Ecto neural progenitor cell (in vitro differentiated cells): ENCODE data around the gene ACSL1.
A peak's percentile ranks its signal among the peaks of the same experiment; 100 is the strongest.

Source experiments
- DNase-seq: peaks from one replicate; pipeline ENCODE4 v3.0.0-alpha.2; 2018; ENCODE audit warnings: low spot score

The ACSL1 gene

DNA sequence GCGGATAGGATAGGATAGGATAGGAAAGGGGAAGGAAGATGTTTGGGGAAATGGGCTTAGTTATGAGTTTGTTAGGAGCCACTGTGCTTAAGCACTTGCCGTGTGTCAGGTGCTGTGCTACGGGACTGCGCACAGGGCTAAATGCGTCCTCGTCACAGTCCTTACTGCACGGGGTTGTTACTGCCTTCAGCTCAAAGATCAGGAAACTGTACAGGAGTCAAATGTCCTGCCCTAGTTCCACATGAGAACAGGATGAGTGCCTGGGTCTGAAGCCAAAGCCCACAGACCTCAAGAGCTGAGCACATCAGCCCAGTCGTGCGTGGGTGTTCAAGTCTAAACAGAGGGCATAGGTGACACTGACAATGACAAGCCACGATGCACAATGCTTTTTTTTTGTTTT lies 15.0 kb downstream of the ACSL1 start:
- DNase-seq: no peak

DNA sequence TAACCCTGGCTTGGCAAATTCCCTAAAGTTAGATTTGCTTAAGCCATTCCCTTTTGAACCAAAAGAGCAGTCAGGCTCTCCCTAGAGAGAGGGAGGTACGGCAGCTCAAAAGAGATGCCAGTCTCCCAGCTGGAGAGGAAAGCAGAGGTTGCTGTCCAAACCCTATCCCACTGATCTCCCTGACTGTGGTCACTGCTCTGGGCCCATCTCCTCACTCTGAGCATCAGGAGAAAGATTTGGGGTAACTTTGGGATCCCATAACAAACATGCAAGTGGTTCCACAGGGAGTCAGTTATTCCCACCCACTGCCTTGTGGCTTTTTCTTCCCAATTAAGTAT lies 17.1 kb downstream of the ACSL1 start:
- DNase-seq: no peak

DNA sequence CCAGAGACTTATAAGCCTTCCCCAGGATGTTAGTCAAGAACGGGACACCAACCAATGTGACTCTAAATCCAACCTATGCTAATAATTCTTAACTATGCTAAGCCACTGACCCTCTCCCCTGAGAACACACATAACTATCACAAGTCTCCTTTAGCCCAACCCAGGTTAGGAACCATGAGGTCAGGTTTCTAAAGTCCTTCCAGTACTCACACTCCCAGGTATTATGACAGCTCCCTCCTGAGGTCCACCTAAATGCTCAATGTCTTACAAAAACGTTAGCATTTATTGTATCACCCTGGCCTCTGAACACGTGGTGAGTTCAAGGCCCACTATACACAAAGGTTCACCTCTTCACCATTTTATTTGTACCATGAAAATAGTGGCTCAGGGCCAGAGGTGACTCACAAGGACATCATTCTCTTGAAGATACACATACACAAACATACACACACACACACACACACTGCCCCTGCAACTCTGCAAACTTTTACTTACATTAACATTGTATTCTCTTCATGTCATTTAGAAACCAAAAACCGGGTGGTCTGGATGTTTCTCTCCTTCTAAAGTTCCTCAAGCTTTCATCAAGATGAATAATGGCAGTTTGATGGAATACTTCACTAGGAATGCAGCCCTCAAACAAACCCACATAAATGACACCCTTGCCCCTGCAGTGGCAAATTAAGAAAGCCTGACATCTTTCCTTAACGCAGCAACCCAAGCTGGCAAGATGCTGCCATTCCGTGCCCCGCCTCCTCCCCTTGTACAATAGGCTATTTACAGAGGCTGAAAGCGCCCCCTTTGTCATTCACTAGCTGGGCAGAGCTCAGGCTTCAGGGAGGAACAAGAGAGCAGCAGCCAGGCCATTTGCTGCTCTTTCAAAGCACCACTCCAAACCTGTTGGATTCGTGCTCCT lies 17.7 kb downstream of the ACSL1 start:
- peak; percentile 73 for DNase-seq

DNA sequence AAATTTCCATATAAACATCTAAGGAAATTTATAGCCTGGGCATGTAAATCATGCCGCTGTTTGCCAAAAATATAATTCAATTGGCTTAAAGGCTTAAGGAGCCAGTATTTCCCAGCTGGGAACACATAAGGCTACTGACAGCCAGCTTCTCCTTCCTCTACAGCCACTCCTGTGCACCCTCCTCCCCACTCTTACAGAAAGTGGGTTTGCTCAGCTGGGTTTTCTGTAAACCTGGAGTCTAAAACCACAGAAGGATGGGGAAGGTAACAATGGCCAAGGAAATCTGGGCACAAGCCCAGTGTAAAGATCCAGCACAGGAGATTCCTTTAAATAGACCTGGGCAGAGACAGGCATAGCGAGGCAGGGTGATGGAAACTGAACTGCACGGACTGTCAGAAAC lies 18.5 kb downstream of the ACSL1 start:
- DNase-seq: no peak

DNA sequence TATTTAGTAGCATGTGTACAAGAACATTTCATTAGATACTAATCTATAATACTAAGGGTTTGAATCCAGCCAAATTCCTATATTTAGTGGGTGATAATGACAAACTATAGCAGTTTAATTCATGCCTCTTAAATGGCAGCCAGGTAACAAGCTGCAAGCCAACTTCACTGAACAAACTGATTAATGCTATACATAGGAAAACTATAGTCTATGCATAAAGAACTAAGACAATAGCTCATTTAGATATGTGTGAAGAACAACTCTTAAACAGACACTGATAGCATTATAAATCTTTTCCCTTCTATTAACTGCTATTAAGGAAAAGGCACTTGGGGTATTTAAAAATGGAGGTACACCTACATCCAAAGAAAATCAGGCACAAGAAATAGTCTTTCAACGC lies 19.1 kb downstream of the ACSL1 start:
- no peak for DNase-seq

DNA sequence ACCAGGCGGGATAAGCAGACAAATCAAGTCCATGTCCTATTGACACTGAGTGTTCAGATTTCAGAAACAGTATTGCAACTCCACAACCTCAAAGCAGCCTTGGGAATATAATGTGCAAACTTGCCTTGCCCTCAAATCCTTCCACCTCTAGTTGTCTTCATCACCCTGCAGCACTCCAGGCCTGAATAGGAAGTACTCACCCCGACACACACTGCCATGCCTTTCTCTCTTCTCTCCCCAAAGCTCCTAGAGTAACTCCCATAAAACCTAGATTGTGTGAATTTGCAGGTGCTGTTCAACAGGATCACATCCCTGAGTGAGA lies 19.6 kb downstream of the ACSL1 start:
- DNase-seq: no peak

DNA sequence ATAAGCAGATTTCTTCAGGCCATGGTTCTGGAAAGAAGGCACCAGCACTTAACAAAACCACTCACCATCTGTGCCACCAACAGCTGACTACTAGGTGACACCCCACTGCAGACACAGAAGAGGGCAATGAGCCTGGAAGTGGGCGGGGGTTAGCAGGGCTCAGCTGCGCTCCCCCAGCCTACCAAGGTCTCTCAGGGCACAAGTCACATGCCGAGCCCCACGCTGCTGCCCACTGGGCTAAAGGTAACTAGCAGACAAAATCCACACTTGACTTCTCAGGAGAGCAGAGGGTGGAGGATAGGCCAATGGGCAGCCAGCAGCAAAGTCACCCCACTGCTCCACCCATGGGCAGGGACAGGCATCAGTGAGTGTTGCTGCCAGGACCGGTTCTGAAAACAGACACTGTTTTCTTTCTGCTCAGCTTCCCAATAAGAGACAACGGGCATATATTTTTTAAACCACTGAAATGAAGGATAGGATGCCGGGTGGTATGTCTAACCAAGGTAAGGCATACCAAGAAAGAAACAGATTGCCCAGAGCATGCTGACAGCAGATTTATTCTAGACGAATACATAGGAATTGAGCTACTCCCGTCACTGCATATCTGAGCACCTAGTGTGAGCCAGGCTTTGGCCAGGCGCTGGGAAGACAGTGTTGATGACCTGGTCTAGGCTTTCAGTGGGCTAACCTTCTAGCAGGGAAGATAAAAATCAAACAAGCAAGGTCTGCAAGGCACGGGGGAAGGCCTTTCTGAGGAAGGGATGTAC lies 20.1 kb downstream of the ACSL1 start:
- no peak for DNase-seq

DNA sequence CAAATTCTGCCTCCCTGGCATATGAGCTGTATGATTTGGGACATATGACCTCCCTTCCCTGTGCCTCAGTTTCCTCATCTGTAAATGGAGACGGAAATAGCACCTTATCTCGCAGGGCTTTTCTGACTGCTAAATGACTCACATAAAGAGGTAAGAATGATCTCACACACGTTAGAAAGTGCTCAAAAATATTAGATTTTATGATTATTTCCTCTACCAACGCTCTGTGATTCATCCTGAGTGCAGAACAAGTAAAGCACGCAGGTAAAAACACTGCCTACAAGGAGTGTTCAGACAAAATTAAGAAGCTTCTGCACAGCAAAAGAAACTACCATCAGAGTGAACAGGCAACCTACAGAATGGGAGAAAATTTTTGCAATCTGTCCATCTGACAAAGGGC lies 21.1 kb downstream of the ACSL1 start:
- DNase-seq: no peak

DNA sequence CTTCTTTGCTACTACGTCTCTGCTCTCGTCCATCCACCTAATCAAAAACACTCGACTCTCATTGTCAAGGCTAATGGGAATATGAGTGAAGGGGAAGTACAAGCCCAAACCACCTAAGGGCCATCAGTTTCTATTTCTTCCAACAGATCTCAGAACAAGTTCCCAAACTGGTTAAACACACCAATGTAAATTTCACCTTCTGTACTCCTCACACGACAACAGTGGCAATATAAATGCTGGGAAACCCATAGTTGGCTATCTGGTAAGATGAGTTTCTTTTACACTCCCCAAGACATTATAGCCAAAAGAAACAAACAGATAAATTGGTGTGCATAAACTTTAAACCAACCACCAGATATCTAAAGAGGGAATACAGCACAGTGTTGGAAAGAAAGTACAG lies 21.9 kb downstream of the ACSL1 start:
- no peak for DNase-seq

DNA sequence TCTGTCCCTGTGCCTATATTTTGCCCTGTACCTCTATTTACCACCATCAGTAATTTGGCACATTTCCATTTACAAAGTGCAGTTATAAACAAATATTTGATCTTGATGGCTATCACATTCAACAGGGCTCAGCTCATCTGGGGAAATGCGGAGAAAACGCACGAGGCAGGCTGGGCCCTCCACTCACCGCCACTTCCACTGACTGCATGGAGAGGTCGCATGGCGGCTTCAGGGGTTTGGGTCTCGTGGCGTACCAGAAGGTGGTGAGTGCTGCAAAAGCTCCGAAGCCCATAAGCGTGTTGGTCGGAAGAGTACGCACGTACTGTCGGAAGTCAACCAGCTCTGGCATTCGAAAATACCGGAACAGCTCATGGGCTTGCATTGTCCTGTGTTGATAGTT lies 22.6 kb downstream of the ACSL1 start:
- DNase-seq: no peak

DNA sequence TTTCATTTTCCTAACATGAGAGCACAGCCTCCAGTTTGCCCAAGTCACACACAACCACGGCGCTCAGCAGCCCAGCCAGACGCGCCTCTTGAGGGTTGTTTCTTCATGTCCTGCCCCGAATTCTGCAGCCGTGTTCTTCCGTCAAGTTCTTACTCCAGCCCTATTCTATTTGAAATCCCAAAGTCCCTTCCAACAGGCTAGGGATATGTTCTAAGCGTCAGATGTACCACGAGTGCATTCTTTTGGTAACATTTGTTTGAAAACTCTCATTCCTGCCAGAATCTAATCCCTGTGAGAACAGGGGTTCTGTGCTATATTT lies 23.1 kb downstream of the ACSL1 start:
- DNase-seq: no peak

DNA sequence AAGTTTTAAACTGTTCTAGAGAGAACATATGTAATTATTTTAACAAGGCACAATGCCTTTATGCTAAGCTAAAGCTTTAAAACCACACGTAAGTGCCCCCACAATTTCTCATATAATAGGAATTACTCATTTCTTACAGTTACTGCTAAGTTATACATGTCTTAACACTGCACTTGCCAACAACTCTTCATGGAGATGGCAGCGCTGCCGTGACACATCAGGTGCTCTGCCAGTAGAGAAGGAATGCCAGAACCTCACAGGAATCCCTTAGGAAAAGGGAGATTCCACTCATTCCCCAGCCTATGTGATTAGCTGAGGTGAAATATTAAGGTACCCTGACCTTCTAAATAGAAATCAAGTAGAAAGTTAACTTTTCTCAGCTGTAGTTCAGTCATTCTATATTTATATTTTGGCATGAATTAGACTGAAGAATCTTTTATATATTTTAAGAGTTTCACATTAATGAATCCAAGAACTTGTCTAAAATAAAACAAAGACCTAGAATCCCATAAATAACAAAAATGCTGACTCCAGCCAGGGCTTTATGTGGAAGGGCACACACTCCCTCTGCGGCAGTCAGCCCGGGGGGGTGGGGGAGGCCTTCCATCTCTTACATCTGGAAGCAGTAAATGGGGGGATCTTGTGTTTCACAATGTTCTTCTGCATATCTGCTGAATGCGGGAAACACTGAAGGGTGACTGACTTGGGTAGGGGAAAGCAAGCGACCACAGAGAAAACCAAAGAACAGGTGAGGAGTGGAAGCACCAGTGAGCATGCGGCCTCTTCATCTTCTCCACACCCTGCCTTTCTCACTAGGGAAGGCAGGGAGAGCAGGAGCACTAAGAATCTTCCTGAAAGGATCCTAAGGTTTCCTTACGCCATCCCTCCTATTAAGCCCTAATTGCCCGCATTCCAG lies 23.7 kb downstream of the ACSL1 start:
- DNase-seq: no peak

DNA sequence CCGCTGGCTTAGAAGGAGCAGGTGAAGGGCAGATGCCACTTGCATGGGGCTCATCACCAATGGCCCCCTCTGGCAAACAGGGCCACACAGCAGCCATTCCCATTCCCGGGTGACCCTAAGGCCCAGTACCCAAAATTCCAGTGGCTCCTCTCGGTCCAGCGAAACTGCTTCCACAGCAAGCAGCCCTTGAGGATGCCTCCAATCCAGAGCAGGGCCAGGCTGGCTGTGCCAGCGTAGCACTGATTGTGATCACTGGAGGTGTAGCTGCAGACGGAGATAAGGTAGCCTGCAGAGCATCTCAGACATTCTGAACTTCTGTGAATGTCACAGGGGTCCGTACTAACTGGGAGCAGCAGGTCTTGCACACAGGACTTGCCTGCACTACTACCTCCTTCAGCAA lies 27.3 kb downstream of the ACSL1 start:
- no peak for DNase-seq

DNA sequence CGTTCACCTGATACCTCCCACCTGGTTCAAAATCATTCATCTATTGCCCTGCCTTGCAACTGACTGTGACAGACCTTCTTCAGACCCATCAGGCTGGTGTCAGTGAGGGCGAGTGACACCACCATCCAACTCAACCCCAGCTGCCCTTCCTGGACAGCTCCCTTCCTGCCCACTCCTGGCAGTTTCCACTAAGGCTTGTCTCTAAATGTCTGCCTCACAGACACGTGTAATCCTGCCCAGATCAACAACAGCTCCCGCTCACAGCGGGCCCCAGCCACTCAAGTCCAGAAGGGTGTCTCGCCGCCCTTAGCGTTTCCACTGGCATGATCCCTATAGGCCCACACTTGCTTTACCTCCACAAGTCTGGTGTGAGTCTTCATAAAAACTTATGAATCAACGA lies 28.9 kb downstream of the ACSL1 start:
- DNase-seq: no peak

DNA sequence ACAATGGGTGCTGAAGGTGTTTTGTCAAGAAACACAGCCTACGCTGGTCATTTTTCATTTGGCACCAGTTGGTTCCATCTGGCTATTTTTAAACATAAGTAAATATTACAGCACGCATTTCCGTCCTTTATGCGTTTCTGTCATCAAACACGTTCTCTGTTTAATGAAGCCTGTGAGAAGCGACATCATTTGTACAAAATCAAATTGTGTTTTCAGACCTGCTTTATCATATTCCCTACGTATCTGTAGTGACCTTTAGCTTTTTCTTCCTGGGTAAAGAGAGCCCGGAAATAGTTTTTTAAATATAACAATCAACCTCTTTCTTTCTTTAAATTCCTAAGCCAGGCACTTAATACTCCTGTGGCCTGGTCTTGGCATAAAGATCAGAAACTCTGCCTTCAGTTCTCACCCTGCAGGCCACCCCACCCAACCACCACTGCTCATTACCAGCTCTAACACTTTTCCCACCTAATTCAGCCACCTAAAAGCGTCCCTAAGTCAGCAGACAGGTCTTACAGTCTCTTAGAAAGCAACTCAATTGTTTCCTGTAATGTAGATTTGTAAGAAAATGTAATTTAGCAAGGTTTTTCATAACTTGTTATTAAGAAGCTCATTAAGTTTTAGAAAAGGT lies 30.4 kb downstream of the ACSL1 start:
- DNase-seq: no peak

DNA sequence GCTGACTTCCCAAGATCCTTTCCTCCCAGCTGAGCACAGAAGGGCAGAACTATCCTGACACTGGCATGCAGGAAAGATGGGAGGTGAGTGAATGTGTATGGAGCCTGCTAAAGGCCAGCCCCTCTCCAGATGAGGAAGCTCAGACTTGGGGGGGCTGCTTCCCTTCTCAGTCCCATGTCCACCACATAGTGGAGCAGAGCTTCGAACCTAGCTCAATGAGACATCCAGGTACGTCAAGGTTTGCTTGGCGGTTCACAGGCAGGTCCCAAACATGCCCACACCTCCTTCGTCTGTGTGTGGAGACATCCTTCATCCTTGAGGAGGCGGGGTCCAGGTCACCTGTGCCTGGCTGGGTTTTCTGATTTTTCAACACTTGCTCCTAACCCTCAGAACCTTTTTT lies 31.3 kb downstream of the ACSL1 start:
- no peak for DNase-seq

DNA sequence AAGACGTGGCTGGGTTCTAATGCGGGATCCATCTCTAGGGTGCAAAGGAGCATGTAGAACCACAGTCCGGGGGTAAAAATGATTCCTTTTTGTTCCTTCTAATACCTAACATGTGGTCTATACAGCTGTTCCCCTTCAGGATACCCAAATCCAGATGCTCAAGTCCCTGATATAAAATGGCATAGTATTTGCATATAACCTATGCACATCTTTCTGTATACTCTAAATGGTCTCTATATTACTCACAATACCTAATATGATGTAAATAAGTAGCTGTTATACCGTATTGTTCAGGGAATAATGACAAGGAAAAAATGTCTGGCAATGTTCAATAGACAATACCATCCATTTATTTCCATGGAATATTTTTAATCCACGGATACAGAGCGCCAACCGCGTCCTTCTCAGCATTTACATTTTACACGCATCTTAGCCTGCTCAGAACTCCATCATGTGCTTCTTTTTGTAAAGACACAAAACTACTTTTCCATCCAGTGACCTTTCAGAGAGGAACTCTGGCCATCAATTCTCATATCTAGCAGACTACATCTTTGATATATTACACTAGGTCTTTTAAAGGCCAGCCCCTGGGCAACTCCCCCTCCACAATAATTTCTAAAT lies 31.9 kb downstream of the ACSL1 start:
- DNase-seq: no peak

DNA sequence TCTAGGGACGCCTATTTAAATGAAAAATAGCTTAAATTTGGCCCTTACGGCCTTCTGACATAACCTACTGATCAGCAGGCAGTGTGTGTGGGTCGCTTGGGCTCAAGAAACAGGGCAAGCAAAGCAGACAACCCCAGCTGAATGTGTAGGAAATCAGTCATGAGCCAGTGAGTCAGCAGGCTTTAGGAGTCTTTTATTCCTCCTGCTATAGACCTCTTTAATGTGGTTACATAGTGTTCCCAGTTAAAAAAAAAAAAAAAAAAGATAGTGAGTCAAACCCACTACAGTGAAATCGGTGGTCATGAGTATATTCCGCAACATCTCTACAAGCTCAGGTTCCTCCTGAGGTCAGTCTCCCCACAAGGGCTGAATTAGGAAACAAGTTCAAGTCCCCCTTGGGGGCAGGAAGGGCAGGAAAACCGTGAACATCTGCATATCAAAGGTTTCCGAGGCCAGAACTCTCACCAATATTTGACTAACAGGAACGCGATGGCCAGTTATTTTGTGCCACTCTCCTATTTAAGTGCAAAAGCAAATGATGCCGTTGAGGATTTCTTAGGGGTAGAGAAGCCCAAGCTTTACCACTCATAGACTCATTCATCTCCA lies 32.7 kb downstream of the ACSL1 start:
- no peak for DNase-seq

DNA sequence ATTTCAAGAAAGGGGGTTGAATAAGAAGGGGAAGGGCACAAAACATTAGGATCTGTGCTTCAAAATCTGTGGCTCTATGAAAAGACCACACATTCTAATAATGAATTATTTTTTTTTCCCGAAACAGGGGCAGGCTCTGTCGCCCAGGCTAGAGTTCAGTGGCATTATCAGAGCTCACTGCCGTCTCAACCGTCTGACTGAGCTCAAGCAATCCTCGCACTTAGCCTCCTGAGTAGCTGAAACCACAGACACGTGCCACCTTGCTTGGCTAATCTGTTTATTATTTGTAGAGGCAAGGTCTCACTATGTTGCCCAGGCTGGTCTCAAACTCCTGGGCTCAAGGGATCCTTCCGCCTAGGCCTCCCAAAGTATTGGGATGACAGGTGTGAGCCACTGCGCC lies 33.4 kb downstream of the ACSL1 start:
- no peak for DNase-seq

DNA sequence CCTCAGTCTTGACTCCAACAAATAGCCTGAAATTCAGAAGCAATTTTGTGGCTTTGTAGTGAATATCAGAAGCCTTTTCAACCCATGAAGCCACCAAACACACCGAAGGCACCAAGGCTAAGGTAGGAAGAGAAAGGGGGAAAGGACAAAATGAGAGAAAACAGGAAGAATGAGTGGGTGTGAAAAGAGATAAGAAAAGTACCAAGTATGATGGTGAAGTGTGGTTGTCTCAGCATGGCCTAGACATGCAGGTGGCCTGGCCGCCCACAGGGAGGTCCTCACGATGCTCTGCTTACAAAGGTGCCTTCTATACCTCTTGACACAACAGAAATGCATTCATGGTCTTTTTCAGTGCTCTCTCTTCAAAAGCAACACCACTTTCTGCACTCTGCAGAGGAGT lies 34.9 kb downstream of the ACSL1 start:
- no peak for DNase-seq

DNA sequence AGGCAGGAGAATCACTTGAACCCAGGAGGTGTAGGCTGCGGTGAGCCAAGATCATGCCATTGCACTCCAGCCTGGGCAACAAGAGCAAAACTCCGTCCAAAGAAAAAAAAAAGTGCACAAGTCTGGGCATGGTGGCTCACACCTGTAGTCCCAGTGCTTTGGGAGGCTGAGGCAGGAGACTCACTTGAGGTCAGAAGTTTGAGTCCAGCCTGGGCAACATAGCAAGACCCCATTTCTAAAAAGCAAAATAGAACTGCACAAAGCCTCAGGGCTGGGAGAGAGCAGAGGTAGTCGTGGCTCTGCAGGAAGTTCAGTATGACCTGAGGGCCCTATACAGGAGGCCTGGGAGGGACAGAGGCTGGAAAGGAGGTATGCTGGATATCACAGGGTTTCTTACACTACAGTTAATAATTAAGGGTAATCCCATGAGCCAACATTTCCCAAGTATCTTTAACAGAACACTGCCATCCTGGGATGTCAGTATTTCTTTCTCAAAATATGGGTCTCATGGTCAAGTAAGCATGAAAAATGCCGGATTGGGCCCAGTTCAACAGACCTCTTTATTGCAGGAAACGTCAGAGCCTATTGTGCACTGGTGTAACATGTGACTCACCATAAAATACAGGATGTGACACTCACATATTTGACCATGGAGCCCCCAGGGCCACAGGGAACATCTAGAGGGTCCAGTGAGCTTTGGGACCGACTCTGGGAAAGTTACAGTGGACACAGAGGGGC lies 37.8 kb downstream of the ACSL1 start:
- DNase-seq: no peak
